ENCODE results near the gene ROCK2. TPM values are rescaled to one million over a fixed set of nuclear protein-coding genes. Genes with fewer than 3 reads are reported as not detected.

Gene ROCK2
- total and polyA plus RNA-seq, 9 of the 15 experiments (the other 6 are each of a cell fraction or from before 2014, with no cell fraction given) = 4.9 to 30.6 (median 14.3) TPM

DNA sequence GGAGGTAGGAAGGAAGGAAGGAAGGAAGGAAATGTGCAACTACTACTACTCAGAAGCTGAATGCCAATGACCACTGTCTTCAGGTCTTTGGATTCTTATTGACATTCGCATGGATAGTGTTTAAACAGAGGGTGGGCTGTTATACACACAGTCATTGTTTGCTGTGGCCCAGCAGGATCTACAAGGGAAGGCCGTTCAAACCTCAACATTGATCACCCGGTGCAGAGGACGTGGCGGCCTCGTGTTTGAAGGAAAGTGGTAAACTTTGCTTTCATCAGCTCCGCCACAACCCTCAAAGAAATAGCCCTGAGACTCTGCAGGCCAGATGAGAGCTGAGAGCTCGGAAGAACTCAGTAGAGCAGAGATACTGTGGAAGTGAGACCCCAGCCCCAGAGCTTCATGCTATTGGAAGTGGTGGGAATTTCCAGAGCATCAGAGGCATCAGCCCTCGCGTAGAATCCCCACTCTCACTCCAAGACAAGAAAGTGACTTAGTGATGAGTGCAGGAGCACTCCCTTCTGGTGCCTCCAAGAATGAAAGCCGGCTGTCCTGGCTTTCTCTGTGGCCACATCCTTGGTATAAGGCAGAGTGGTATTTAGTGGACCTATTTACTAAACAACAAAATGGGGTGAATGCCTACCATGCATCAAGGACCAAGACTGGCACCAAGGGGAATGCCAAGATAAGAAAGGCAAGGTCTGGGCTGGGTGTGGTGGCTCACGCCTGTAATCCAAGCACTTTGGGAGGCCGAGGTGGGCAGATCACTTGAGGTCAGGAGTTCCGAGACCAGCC lies 10.1 kb upstream of the ROCK2 start:
- no peak for DNase-seq (ENCODE audit: extremely low read depth in 1 of 4, low spot score in 3 of 4)
- Histone ChIP-seq H3K4me3 (no peak overlapping the region), H3K36me3 (ENCODE audit: control insufficient read depth, insufficient read depth, low read length) (no peaks in the 10 kb centered on the region), H3K27me3 (ENCODE audit: control insufficient read depth in 2 of 2, insufficient read depth in 2 of 2, low read length in 2 of 2) (no peaks in the 10 kb centered on the region), H3K9ac (ENCODE audit: insufficient read depth in 1 of 2, low read depth in 2 of 2, low read length in 2 of 2) (no peak overlapping the region), H3K9me3 (replicated peaks; ENCODE audit: control insufficient read depth, insufficient read depth, low read depth, low read length) (no peaks in the 10 kb centered on the region), H3K79me2 (ENCODE audit: control insufficient read depth, insufficient read depth, low read length) (no peaks in the 10 kb centered on the region), H3K4me2 (ENCODE audit: insufficient read depth, low read length) (no peak overlapping the region), H3K9me1 (ENCODE audit: control insufficient read depth, insufficient read depth, low read length) (no peaks in the 10 kb centered on the region), H4K20me1 (replicated peaks; ENCODE audit: control insufficient read depth, insufficient read depth, low read length) (no peaks in the 10 kb centered on the region), H2AFZ (ENCODE audit: low read depth, low read length) (no peak overlapping the region), H3K4me1 (replicated peaks in 1 of 2; ENCODE audit: control insufficient read depth in 2 of 2, insufficient read depth in 2 of 2, low read length in 2 of 2) (peaks cover 0 to 2% of the 10 kb centered on the region in 2 experiments; a peak in 1 of 5 replicates), H3K27ac (ENCODE audit: extremely low read depth, low read depth, low read length) (no peak overlapping the region)
- 65% methylated on average over 14 of the region's 14 CpGs for WGBS (ENCODE audit: insufficient coverage, low coverage, missing lambda C conversion rate)
- ATAC-seq = no peak
- in situ Hi-C loops (cut with MboI) (no loop called here), intact Hi-C loops (cut with micrococcal nuclease) (no loop called here)
- ChIA-PET CTCF (ENCODE audit: low intra/inter-chr PET ratio) (no interaction called here), POLR2A (interaction anchor here (0.6 to 4.0 kb wide), 3 partner anchors 10 to 22 kb away, joined by 3 to 19 read pairs (median 4); partner anchors contain the start of gene ROCK2)
- no TSS peak for BruUV-seq (replicated peaks)
- FAIRE-seq = no peak
- TF ChIP-seq, protein P1, sequence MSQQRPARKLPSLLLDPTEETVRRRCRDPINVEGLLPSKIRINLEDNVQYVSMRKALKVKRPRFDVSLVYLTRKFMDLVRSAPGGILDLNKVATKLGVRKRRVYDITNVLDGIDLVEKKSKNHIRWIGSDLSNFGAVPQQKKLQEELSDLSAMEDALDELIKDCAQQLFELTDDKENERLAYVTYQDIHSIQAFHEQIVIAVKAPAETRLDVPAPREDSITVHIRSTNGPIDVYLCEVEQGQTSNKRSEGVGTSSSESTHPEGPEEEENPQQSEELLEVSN (IDR thresholded peaks at IDR 0.05; ENCODE audit: borderline replicate concordance in 1 of 2, extremely low read depth in 1 of 2, insufficient read depth in 1 of 2, insufficient read length in 1 of 2, low read depth in 1 of 2, low read length in 1 of 2, poor library complexity in 1 of 2, severe bottlenecking in 1 of 2) = no peak
- no peak for TF ChIP-seq RBM17 (IDR thresholded peaks at IDR 0.05; ENCODE audit: borderline replicate concordance, low read depth, low read length)
- TF ChIP-seq DMBX1 (CRISPR knock-in tag; IDR thresholded peaks at IDR 0.05; ENCODE audit: borderline replicate concordance) = no peak
- TF ChIP-seq MBD2 (IDR thresholded peaks at IDR 0.05; ENCODE audit: borderline replicate concordance, low read depth) = no peak
- TF ChIP-seq SNRNP70 (optimal IDR thresholded peaks at IDR 0.05; ENCODE audit: low read depth, low read length) = no peak
- TF ChIP-seq CEBPG (CRISPR knock-in tag; IDR thresholded peaks at IDR 0.05) = no peak
- no peak for TF ChIP-seq CEBPG (tag; conservative IDR thresholded peaks at IDR 0.05 in 1 of 2, IDR thresholded peaks at IDR 0.05 in 1 of 2)
- no peak for TF ChIP-seq WHSC1 (IDR thresholded peaks at IDR 0.05; ENCODE audit: low read length)
- no peak for TF ChIP-seq AFF1 (IDR thresholded peaks at IDR 0.05; ENCODE audit: low read depth in 1 of 2, partially characterized antibody in 2 of 2)
- TF ChIP-seq SRSF7 (optimal IDR thresholded peaks at IDR 0.05; ENCODE audit: low read depth, low read length) = no peak
- no peak for TF ChIP-seq ZNF75A (CRISPR knock-in tag; IDR thresholded peaks at IDR 0.05)
- TF ChIP-seq PRDM10 (IDR thresholded peaks at IDR 0.05; ENCODE audit: partially characterized antibody) = no peak
